ENCODE results near the gene MVB12B.

Gene MVB12B

DNA sequence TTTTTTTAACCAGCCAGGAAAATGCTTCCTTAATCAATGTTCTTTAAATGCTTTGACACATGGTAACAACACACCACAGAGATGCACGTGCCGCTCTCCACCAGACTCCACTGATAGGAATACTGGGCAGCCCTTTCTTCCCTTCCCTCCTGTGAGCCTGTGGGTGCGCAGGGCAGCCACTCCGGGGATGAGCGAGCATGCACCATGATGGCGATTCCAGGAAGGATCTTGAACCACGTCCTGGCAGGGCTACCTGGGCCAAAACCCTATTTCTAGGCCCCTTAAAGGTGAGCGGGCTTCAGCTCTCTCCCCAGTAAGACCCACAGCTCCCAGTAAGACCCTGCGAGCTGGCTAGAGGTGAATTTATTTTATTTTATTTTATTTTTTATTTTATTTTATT lies 128.2 kb downstream of the MVB12B start:
- TF ChIP-seq, protein P1, sequence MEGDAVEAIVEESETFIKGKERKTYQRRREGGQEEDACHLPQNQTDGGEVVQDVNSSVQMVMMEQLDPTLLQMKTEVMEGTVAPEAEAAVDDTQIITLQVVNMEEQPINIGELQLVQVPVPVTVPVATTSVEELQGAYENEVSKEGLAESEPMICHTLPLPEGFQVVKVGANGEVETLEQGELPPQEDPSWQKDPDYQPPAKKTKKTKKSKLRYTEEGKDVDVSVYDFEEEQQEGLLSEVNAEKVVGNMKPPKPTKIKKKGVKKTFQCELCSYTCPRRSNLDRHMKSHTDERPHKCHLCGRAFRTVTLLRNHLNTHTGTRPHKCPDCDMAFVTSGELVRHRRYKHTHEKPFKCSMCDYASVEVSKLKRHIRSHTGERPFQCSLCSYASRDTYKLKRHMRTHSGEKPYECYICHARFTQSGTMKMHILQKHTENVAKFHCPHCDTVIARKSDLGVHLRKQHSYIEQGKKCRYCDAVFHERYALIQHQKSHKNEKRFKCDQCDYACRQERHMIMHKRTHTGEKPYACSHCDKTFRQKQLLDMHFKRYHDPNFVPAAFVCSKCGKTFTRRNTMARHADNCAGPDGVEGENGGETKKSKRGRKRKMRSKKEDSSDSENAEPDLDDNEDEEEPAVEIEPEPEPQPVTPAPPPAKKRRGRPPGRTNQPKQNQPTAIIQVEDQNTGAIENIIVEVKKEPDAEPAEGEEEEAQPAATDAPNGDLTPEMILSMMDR (IDR thresholded peaks at IDR 0.05): no peak
- H3K4me3 ChIP-seq: no peak overlapping the region
- H3K27ac ChIP-seq: no peak overlapping the region
- DNase-seq (ENCODE audit: low spot score): peak; percentile 36

DNA sequence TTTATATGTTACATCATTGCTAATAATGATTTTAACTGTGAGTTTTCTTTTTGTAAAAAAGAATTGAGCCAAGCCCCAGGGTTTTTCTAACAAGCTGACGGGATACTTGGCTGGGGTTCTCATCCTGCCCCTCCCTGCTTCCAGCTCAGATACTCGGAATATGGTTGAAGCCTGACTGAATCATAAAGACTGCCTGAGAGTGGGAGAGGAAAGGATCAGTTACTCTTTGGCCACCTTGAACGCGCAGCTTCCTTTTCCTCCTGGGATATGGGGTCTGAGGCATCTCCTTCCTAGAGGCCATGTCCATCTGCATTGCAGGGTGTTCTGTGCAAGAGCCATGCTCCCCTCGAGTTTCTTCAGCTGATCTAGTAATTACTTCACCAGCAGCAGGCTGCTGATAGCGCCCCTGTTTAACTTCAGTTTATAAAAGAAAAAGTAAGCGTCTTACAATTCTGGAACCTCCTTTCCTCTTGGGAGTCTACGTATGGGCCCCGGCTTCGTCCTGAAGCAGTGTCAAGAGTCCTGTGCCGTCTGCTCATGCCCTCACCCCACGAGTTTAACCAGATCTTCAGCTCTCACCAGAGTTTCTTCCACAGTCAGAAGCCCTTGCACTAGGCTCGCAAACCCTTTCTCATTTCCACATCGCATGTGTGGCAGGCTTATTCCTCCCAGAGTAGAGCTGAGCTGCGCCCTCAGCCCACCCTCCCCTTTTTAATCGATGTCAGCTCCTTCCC lies 130.0 kb downstream of the MVB12B start:
- H3K27ac ChIP-seq: no peak overlapping the region
- peak; percentile 47 for DNase-seq (ENCODE audit: low spot score)
- TF ChIP-seq, protein P1 (IDR thresholded peaks at IDR 0.05): no peak
- H3K4me3 ChIP-seq: no peak overlapping the region

DNA sequence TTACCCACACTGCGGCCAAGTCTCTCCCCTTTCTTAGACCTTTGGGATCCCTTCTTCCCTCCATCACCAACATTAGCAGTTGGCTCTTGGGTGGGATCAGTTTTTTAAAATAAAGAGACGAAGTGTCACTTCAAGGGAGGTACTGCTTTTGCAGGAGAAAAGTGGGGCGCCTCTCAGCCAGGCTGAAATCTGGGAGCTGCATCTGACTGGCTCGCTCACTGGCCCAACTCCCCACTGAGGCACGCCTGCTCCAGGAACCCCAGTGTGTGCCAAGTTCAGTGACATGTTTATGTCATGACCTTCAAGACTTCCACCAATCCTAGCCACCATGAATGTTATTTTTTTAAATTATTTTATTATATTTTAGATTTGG lies 130.5 kb downstream of the MVB12B start:
- TF ChIP-seq, protein P1 (IDR thresholded peaks at IDR 0.05): no peak
- no peak overlapping the region for H3K4me3 ChIP-seq
- DNase-seq (ENCODE audit: low spot score): no peak
- H3K27ac ChIP-seq: no peak overlapping the region

DNA sequence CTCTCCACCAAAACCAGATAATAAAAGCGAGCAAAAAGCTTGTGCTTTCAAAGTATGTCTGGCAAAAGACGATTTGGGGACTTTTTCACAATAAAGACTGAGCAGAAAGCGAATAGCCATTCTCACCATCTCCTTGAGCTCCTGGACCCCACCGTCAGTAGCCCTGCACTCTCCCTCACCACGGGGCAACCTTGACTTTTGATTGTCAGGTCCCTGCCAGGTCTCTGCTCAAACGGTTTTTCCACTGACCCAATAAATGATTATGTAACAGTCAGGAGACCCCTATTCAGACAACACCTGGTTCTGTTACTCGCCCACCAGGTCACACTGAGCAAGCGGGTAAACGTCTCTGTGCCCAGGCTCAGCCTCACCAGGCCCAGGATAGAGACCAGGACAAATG lies 131.3 kb downstream of the MVB12B start:
- DNase-seq (ENCODE audit: low spot score): no peak
- H3K27ac ChIP-seq: no peak overlapping the region

DNA sequence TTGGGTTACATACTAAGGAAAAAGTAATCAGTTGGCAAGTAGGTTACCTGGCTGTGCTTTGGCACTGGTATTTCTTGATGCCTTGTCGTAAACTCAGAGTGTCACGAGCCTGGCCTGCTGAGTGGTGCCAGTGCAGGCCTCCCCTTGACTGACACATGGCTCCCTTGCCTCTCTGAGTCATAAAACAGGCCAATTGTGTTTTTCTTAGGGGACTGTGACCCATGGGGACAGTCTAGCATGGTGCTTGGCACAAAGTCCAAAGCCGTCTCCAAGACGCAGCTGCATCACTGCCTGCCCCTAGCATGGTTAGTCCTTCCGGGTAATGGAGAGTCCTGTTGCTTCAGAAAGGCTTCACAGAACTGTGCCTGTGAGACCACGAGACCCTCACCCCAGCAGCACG lies 132.5 kb downstream of the MVB12B start:
- Histone ChIP-seq H3K4me3 (no peak overlapping the region), H3K27ac (no peak overlapping the region)
- no peak for DNase-seq (ENCODE audit: low spot score)
- TF ChIP-seq, protein P1 (IDR thresholded peaks at IDR 0.05): no peak

More for the DNA sequence above, 131.3 kb downstream of the MVB12B start:
- no peak overlapping the region for H3K4me3 ChIP-seq
- TF ChIP-seq, protein P1 (IDR thresholded peaks at IDR 0.05): no peak

DNA sequence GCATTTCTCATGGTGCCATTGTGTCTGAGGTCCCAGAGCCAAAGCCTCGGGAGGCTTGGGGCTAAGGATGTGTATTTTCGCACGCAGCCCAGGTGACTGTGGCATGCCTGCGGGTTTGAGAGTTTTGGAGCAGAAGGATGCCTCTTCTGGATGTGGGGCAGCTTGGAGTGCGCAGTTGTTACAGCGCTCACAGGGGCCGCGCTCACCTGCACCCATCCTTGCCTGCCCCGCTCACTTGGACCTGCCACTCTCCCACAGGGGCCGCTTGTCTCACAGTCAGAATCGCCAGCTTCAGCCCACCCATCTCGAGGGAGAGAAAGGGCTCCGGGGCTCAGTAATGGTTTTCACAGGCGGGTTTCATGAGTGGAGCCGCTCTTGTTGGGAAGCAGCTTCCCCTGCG lies 132.9 kb downstream of the MVB12B start:
- DNase-seq (ENCODE audit: low spot score): peak; percentile 55
- no peak overlapping the region for H3K27ac ChIP-seq
- H3K4me3 ChIP-seq: no peak overlapping the region
- TF ChIP-seq, protein P1 (IDR thresholded peaks at IDR 0.05): no peak

Measured in coronary artery (tissue), 2 donors.